ENCODE results near the gene CFL2. TPM values are rescaled to one million over a fixed set of nuclear protein-coding genes. Genes with fewer than 3 reads are reported as not detected.

Gene CFL2
- total RNA-seq, 1 experiment from 2014 or later: 151 TPM

DNA sequence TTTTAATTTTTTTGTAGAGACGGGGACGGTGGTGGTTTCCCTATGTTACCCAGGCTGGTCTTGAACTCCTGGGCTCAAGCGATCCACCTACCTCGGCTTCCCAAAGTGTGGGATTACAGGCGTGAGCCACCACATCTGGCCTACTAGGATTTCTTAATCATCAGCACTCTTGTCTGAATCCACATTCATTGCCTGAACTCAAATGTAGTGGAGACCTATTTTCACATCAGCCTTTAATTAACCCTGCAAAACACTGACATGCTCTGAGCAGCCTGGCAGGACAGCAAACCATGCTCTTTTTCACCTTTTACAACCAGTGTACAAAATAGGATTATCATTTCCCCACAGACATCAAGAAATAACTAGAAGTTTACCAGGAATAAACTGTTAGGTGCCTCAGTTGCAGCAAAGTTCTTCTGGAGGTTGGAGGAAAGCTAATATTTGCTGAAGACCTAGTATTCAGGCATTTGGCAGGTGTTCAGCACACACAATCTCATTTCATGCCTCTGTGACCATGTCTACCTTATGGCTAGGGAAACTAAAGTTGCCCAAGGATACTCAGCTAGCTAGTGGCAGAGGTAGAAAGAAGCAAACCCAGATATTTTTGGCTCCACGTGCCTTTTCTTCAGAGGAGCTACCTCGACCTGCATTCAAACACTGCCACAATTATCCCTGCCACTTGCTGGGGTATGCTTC is 37.7 kb downstream of the CFL2 start:
- no peak for DNase-seq (ENCODE audit: low read depth)

DNA sequence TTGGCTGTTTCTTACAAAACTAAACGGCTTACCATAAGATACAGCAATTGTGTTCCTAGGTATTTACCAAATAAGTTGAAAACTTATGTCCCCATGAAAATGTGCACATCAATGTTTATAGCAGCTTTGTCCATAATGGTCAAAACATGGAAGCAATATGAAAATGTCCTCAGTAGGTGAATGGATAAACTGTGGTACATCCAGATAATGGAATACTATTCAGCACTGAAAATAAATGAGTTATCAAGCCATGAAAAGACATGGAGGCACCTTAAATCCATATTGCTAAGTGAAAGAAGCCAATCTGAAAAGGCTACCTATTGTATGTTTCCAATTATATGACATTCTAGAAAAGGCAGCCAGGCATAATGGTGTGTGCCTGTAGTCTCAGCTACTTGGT is 40.7 kb downstream of the CFL2 start:
- no peak for DNase-seq (ENCODE audit: low read depth)

DNA sequence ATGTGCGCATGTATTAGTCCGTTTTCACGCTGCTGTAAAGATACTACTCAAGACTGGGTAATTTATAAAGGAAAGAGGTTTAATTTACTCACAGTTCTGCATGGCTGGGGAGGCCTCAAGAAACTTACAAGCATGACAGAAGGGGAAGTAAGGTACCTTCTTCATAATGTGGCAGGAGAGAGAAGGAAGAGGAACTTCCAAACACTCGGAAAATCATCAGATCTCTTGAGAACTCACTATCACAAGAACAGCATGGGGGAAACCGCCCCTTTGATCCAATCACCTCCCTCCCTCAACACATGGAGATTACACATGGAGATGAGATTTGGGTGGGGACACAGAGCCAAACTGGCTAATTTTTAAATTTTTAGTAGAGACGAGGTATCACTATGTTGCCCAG is 42.7 kb downstream of the CFL2 start:
- DNase-seq (ENCODE audit: low read depth): no peak

DNA sequence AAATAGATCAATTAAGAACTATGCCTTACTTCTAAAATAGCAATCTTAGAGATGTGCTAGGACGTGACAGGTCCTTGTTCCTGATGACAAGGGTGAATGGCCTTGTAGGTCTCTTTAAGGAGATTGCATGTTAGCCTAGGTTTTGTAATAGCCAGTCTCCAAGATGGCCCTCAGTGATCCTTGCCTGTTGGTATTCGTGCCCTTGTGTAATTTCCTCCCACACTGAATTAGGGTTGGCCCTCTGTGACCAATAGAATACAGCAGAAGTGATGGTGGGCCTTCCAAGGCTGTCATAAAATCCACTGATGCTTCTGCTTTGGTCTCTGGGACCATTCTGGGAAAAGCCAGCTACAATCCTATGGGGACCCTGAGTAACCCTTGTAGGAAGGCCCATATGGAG is 46.3 kb downstream of the CFL2 start:
- DNase-seq (ENCODE audit: low read depth): no peak

DNA sequence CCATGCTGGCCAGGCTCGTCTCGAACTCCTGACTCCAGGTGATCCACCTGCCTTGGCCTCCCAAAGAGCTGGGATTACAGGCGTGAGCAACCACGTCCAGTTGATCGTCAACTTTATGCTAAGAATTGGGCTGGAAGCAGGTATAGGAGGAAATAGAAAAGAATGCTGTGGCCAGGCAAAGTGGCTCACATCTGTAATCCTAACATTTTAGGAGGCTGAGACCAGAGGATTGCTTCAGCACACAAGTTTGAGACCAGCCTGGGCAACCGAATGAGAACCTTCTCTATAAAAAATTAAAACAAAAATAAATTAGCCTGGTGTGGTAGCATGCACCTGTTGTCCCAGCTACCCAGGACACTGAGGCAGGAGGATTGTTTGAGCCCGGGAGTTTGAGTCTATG is 47.4 kb downstream of the CFL2 start:
- no peak for DNase-seq (ENCODE audit: low read depth)

DNA sequence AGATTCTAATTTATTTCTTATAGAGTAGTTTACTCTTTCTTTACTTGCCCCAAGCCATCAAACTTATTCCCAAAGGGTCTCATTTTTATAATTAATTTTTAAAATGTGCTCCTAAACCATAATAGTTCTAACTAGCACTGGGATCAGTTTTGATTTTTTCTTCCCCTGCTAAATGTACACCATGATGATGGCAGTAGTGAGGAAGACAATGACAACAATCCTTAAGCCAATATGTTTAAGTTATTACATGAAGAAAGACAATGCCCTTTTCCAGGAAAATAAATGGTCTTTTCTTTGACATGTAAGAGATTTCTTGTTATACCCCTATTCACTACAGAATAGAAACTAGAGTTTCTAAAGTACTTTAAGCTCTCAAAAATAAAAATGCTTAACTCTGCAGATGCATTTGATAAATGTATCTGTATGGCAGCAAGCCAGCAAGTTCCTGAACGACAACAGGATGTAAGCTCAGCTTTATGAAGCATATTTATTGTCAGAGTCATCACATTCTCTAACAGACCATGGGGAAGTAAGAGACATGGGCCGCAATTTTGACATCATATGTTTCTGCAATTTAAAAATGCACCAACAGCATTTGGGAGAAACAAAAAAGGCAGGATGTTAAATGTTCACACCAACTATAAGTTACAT is 48.5 kb downstream of the CFL2 start:
- peak; percentile 87 for DNase-seq (ENCODE audit: low read depth)

DNA sequence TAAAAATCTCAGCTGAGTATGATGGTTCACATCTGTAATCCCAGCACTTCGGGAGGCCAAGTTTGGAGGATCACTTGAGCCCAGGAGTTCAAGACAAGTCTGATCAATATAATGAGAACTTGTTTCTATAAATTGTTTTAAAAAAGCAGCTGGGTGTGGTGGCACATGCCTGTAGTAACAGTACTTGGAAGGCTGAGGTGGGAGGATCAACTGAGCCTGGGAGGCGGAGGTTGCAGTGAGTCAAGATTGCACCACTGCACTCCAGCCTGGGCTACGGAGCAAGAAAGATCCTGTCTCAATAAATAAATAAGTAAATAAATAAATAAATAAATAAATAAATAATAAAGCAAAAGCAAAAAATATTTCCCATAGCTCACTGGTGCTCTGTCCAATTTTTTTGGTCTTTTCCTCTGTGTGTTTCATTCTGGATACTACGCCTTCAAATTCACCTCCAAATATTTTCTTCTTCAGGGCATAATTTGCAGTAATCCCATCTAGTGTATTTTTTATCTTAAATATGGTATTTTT is 51.8 kb downstream of the CFL2 start:
- DNase-seq (ENCODE audit: low read depth): no peak

DNA sequence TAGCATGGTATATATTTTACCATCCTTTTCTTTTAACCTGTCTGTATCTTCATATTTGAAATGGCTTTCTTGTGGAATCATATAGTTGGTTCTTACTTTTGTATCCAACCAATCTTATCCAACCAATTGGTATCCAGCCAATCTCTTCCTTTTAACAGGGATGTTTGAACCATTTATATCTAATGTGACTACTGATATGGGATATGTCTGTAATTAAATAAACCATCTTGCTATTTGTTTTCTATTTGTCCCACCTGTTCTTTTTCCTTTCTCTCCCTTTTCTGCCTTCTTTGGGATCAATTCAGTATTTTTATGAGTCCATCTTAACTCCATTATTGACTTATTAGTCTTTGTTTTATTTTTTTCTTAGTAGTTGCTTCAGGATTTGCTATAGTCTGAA is 53.6 kb downstream of the CFL2 start:
- no peak for DNase-seq (ENCODE audit: low read depth)

Other genes with a start within 250 kb of the CFL2 start
- 33.5 and 37.1 TPM in 2 replicates for gene EAPP, start 174.9 kb downstream of the CFL2 start, total RNA-seq (2014; rRNA removed)
- 164 and 271 TPM in 2 replicates for gene SNX6, start 84.4 kb downstream of the CFL2 start, total RNA-seq (2014; rRNA removed)
- gene BAZ1A, start 160.8 kb upstream of the CFL2 start, total RNA-seq (2014; rRNA removed): 39.4 and 49.1 TPM in 2 replicates